Esophagus squamous epithelium (tissue), 5 donors: ENCODE measurements around the gene SPDYE16. TPM values are rescaled to one million over a fixed set of nuclear protein-coding genes. Genes with fewer than 3 reads are reported as not detected.
"Not testable (repeated sequence)": the region's sequence is repeated elsewhere in the genome, so short reads cannot be mapped to it uniquely, and the experiment has no call there.

Experiments
- DNase-seq: peaks from one replicate; lab custom pipeline; 2025; lab: John Stamatoyannopoulos, UW
- H3K27ac ChIP-seq, 4 donors: fragments of 200-600 bp; sonication (generic); one replicate each; pipeline ENCODE4 v1.5.1; 2016 to 2019; ENCODE audit warnings: mild to moderate bottlenecking in 1 of 4
- H3K27me3 ChIP-seq, 4 donors: fragments of 200-600 bp; sonication (generic); 1 replicate in 3 of 4; 2 replicates in 1 of 4; pipeline versions ENCODE4 v1.5.1 to v1.6.0; 2017 to 2021; ENCODE audit warnings: antibody characterized with exemption in 1 of 4
- H3K36me3 ChIP-seq, 3 donors: fragments of 200-600 bp; sonication (generic); one replicate each; pipeline ENCODE4 v1.5.1; 2016 to 2019
- H3K4me1 ChIP-seq, 3 donors: fragments of 200-600 bp; sonication (generic); one replicate each; pipeline ENCODE4 v1.5.1; 2017 to 2019
- H3K4me3 ChIP-seq, 4 donors: fragments of 200-600 bp; sonication (generic); 1 replicate in 3 of 4; 2 replicates in 1 of 4; pipeline ENCODE4 v1.5.1; 2016 to 2019; ENCODE audit warnings: mild to moderate bottlenecking in 2 of 4, moderate library complexity in 1 of 4
- H3K9me3 ChIP-seq, 3 donors: fragments of 200-600 bp; sonication (generic); one replicate each; pipeline ENCODE4 v1.5.1; 2016 to 2019
- WGBS, 2 donors: methylation state at CpG; one replicate each; pipeline ENCODE4 v1.1.5; 2018; 5-methylcytosine and 5-hydroxymethylcytosine counted together
- intact Hi-C: fragments of 100-400 bp; cut with DNase I; formaldehyde crosslinking; loops from one replicate; pipeline ENCODE4 v1.15.0; 2022
- small RNA-seq, 4 donors: library from RNA; depleted of rRNA; stranded (forward); fragments of <200 nt; gene quantifications; one replicate each; pipeline ENCODE3, GENCODE V24; 2016
- total RNA-seq, 4 donors: library from RNA; depleted of rRNA; stranded (reverse); fragments of >200 nt; gene quantifications; one replicate each; pipeline ENCODE4 v1.1.0, GENCODE V29; 2016
- donor health status: DM: yes; HTN: yes; CAD: no.

Gene SPDYE16
- total RNA-seq, 4 donors from 2014 or later, result not detected

DNA sequence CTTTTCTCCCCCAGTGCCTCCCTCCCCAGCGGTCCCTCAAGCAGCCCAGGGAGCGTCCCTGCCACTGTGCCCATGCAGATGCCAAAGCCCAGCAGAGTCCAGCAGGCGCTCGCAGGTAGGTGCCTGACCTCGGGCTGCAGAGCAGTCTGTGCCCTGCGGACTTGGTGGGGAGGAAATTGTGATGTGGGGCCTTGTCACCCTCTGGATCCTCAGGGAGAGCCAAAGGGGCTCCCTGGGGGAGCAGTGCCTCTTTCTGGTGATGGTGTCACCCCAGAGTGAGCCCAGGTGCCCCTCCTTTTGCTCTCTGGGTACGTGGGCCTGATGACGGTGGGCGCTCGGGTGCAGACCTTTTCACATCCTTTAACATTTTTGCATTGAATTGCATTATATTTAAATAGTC is 51.0 kb downstream of the SPDYE16 start:
- WGBS, 2 donors, result no CpG with 5 or more reads among the region's 10 CpGs
- H3K27me3 ChIP-seq, H3K4me3 ChIP-seq, intact Hi-C loops, H3K4me1 ChIP-seq, H3K9me3 ChIP-seq, H3K27ac ChIP-seq, DNase-seq: not testable (repeated sequence)
- peaks cover 0 to 39% (median 0%) of the 10 kb centered on the region in 3 donors for H3K36me3 ChIP-seq

DNA sequence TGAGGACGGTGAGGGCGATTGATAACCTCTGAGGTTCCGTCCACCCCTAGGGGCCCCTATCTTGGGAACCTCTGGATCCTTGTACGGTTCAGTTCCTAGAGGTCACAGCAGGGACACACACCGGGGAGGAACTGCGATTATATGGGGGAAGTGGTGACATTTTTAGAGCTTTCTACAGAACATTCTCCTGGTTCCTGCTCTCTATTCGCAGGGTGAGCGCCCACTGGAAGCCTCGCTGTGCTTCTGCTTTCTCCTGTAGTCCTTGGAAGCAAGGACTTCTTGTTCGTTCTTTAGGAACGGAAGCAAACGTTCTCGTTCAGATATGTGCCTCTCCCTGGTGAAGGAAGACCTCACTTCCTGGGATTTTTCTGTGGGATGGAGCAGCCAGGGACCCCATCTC is 55.1 kb downstream of the SPDYE16 start:
- 100% methylated on average over 1 of the region's 13 CpGs; no CpG with 5 or more reads in 1 of the 2 donors for WGBS, 2 donors
- H3K9me3 ChIP-seq, H3K27me3 ChIP-seq, H3K4me1 ChIP-seq, DNase-seq, H3K27ac ChIP-seq, H3K4me3 ChIP-seq, intact Hi-C loops: not testable (repeated sequence)
- peaks cover 0 to 27% (median 4%) of the 10 kb centered on the region in 3 donors for H3K36me3 ChIP-seq

DNA sequence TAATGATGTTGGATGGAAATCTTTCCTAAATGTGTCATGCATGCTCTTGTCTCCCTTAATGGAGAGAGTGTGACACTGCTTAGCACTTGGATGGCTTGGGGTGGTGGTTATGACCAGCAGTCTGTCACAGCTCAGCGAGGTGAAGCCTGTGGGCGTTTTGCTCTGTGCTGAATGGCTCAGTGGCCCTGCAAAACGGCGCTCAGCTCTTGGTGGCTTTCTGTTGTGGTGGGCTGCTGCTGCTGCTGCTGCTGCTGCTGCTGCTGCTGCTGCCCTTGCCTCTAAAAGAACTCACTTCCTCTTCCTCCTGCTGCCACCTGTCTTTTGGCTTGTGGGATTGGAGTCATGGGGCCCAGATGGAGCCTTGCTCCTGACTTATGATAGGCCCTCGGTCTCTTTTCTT is 56.5 kb downstream of the SPDYE16 start:
- peaks cover 0 to 33% (median 11%) of the 10 kb centered on the region in 3 donors for H3K36me3 ChIP-seq
- H3K9me3 ChIP-seq, H3K27me3 ChIP-seq, intact Hi-C loops, H3K27ac ChIP-seq, H3K4me3 ChIP-seq, DNase-seq, H3K4me1 ChIP-seq: not testable (repeated sequence)
- WGBS, 2 donors, result no CpG with 5 or more reads among the region's 5 CpGs

DNA sequence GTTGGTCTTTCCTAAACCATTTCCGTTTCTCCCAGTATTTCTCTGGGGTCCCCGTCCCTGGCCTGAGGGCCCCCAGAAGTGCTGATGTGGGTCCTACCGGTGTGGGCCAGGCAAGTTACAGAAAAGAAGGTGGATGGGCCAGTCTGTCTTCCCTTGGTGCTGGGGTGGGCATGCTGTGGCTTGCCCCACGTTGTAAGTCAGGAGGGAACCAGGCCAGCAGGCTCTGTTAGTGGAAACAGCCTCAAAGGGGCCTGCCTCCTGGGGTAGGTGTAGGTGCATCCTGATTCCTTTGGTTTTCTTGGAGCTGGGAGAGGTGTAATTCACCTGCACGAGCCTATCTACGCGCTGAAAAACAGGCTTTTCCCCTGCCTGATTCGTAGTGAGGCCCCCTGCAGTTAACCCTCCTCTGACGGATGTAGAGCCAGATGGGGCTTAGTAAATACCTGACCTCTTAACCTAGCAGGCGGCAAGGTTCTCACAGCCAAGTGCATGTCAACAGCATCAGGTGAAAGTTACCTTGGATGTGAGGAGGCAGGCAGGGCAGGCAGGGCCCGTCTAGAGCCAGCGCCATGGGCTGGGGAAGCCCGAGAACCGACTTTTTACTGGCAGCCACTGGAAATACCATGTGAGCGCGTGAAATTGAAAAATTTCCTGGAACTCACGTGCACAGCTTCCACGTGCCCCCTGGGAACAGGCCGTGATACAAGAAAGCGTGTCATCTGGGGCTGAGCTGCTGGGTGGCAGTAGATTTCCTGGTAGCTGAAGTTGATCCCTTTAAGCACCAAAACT is 57.1 kb downstream of the SPDYE16 start:
- H3K27me3 ChIP-seq, DNase-seq, H3K4me3 ChIP-seq, H3K9me3 ChIP-seq, intact Hi-C loops, H3K4me1 ChIP-seq: not testable (repeated sequence)
- Histone ChIP-seq H3K27ac (peak overlapping the region in 1 of 4 donors; percentile 42), H3K36me3 (peaks cover 0 to 33% (median 11%) of the 10 kb centered on the region in 3 donors)
- no CpG with 5 or more reads among the region's 20 CpGs for WGBS, 2 donors

DNA sequence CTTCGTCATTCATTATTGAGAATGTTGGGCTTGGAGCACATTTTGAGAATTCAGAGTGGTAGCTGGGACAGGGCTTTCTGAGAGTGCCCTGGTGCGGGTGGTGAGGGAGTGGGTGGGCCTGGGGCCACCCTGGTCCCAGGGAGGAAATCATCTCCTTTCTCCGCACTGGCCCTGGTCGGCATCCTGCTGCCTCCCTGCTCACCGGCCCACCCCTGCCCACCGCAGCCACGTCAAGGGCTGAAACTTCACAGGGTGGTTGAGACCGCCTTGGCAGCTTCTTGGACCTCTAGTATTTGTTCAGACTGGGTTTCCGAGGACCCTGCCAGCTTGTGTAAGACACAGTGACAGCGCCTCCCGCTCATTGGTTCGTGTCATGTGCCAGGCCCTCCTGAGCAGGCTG is 58.6 kb downstream of the SPDYE16 start:
- intact Hi-C loops, H3K27me3 ChIP-seq, H3K27ac ChIP-seq, H3K4me3 ChIP-seq, DNase-seq, H3K9me3 ChIP-seq: not testable (repeated sequence)
- Histone ChIP-seq H3K4me1 (peaks cover 0 to 19% (median 0%) of the 10 kb centered on the region in 3 donors), H3K36me3 (peaks cover 0 to 45% (median 11%) of the 10 kb centered on the region in 3 donors)
- WGBS, 2 donors, result no CpG with 5 or more reads among the region's 12 CpGs

DNA sequence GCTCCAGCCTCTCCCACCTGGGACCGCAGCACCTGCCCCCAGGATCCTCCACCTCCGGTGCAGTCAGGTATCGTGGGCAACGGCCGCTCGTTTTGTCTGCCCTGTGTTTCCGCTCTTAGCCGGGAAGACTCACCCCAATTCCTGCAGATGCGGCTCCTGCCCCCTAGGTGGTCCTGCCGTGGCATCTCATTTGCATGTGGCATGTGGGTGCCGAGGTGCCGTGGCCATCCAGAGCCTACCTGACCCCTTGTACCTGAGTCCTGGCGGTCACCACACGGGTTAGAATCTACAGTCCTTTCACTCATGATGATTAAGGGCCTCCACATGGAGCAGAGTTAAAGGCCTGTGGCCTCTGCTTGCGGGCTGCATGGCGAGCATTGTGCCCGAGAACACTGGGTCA is 60.0 kb downstream of the SPDYE16 start:
- H3K4me3 ChIP-seq, DNase-seq, H3K27me3 ChIP-seq, H3K9me3 ChIP-seq, H3K27ac ChIP-seq, intact Hi-C loops: not testable (repeated sequence)
- 94 to 100% methylated on average over 2 to 9 of the region's 17 CpGs for WGBS, 2 donors
- peaks cover 0 to 48% (median 11%) of the 10 kb centered on the region in 3 donors for H3K36me3 ChIP-seq
- H3K4me1 ChIP-seq, result peaks cover 0 to 22% (median 0%) of the 10 kb centered on the region in 3 donors

DNA sequence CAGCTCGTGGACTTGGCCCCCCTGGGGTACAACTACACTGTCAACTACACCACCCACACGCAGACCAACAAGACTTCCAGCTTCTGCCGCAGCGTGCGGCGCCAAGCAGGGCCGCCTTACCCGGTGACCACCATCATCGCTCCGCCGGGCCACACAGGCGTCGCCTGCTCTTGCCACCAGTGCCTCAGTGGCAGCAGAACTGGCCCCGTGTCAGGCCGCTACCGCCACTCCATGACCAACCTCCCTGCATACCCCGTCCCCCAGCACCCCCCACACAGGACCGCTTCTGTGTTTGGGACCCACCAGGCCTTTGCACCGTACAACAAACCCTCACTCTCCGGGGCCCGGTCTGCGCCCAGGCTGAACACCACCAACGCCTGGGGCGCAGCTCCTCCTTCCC is 60.4 kb downstream of the SPDYE16 start:
- H3K9me3 ChIP-seq, intact Hi-C loops, H3K27me3 ChIP-seq, DNase-seq, H3K27ac ChIP-seq, H3K4me3 ChIP-seq: not testable (repeated sequence)
- peaks cover 0 to 48% (median 11%) of the 10 kb centered on the region in 3 donors for H3K36me3 ChIP-seq
- WGBS, 2 donors, result 93 to 99% methylated on average over 9 to 17 of the region's 24 CpGs
- peaks cover 0 to 22% (median 0%) of the 10 kb centered on the region in 3 donors for H3K4me1 ChIP-seq

Small RNA genes lying within 50 kb of the gene (small RNA-seq; reads per million reads assigned to genes)
- 0 reads per million in 4 donors for gene RF00019

Other genes with a start within 250 kb of the SPDYE16 start
- 1,000 to 10,000 TPM; 2,415 to 6,888 (median 3,249) TPM for gene HSPB1, start 240.6 kb downstream of the SPDYE16 start, total RNA-seq
- 10 to 100 TPM; 52.8 to 97.7 (median 66.3) TPM for gene YWHAG, start 184.3 kb downstream of the SPDYE16 start, total RNA-seq
- under 1 TPM in 1 of 4 donors, not detected in 3; 0.48 TPM for gene SSC4D, start 133.6 kb downstream of the SPDYE16 start, total RNA-seq
- 1 to 10 TPM; 3.8 to 7.9 (median 4.4) TPM for gene ZP3, start 118.3 kb downstream of the SPDYE16 start, total RNA-seq
- 100 to 1,000 TPM in 1 of 4 donors, 10 to 100 TPM in 3; 38.7 to 107 (median 59.7) TPM for gene DTX2, start 81.6 kb downstream of the SPDYE16 start, total RNA-seq
- gene UPK3B, start 32.7 kb downstream of the SPDYE16 start, total RNA-seq, result 10 to 100 TPM in 3 of 4 donors, 1 to 10 TPM in 1; 9.2 to 34.9 (median 23.8) TPM
- gene POMZP3, start 84.0 kb upstream of the SPDYE16 start, total RNA-seq, result 1 to 10 TPM; 1.2 to 8.3 (median 5.4) TPM